RWPE1 (cell line): ENCODE results near the gene MYO7B.

Experiments
- CTCF ChIA-PET: fragments of 350-600 bp; sonication (Branson Sonifier 250); formaldehyde crosslinking; extraction: SDS; loops from one replicate; lab custom pipeline; 2021; lab: Yijun Ruan, JAX
- POLR2A ChIA-PET: fragments of 400-600 bp; formaldehyde crosslinking; extraction: SDS; loops from one replicate; lab custom pipeline; 2020; ENCODE audit warnings: antibody characterized with exemption; ENCODE audit not compliant: low non-redundant PET; lab: Yijun Ruan, JAX
- DNase-seq: peaks from one replicate; pipeline ENCODE4 v3.0.0; 2012; ENCODE audit warnings: low spot score
- H3K27ac ChIP-seq: fragments of 450-650 bp; 2 replicates; pipeline ENCODE4 v1.5.1; 2017
- CTCF ChIP-seq: fragments of 450-650 bp; conservative IDR thresholded peaks from 2 replicates; pipeline ENCODE4 v1.5.1; 2017; ENCODE audit warnings: low read depth, mild to moderate bottlenecking

The MYO7B gene

DNA sequence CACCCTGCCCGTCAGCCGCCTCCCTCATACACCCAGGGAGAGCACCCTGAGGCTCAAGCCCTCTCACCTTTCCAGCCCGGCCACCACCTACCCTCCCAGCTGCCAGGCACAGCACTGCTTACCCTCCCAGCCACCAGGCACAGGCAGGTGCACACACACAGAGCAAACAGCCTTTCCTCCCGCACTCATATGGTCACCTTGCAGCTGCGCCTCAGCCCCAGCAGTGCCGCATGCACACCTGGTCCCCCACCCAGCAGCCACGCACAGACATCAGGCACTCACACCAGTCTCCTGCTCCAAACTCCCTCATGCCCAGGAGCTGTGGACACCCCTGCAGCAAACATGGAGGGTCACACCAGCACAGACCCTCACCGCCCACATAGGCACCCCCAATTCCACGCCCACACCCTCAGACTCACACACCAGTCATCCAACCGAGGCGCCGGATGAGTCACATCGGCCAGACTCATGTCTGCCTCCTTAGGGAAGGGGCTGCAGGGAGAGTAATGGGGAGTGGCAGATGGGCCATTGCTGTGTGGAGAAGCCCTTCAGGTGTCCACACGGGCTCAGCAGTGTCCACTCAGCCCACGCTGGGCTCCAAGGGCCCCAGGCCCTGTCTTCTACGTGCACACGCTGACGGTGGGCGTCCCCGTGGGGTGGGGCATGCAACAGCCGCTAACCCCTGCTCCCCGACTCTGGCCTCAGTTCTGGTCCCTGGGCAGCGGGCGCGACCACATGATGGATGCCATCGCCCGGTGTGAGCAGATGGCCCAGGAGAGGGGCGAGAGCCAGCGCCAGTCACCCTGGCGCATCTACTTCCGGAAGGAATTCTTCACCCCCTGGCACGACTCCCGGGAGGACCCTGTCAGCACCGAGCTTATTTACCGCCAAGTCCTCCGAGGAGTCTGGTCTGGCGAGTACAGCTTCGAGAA is 88.2 kb downstream of the MYO7B start:
- TF ChIP-seq CTCF, result no peak
- no peak overlapping the region for H3K27ac ChIP-seq
- peak; percentile 68 for DNase-seq
- ChIA-PET CTCF (interaction anchor here (0.6 kb wide), 1 partner anchor 150 kb away, joined by 3 read pairs; no protein-coding TSS in a partner anchor), POLR2A (no interaction called here)

- no peak for DNase-seq
- no peak overlapping the region for H3K27ac ChIP-seq
- ChIA-PET CTCF (interaction anchor here (0.6 kb wide), 1 partner anchor 149 kb away, joined by 3 read pairs; no protein-coding TSS in a partner anchor), POLR2A (no interaction called here)
- no peak for TF ChIP-seq CTCF
These were observed 88.9 kb downstream of the MYO7B start for GRCh38 chr2:127624320-127624755.

DNA sequence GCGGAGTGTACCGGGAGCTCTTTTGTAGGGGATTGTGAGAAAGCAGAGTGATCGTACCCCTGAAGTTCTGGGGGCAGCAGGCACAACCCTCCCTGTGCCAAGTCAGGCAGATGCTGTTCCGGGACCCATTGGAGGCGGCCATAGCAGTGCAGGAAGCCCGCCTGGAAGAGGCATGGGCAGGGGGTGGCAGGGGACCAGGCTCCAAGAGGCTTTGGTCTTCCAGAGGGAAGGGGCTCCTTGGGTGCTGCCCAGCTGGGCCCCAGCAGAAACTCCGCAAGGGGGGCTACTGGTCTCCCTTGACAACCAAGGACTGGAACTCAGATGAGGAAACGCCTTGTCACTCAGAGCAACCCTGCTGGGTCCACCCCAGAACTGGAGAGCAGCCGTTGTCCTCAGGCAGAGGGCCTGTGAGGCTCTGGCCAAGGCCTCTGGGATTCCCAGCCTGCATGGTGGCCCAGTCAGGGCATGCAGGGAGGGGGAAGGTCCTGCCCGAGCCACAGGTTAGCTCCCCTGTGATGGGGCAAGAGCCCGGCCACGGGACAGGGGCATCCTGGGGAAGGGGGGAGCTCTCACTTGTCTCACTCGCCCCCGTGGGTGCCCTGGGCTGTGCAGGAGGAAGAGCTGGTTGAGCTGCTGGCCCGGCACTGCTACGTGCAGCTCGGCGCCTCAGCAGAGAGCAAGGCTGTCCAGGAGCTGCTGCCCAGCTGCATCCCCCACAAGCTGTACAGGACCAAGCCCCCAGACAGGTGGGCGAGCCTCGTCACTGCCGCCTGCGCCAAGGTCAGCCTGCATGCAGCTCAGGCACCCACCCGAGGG is 89.5 kb downstream of the MYO7B start:
- no peak for DNase-seq
- ChIA-PET POLR2A (interaction anchor here (0.6 kb wide), 1 partner anchor 106 kb away, joined by 3 read pairs; no protein-coding TSS in a partner anchor), CTCF (interaction anchor here (0.5 to 0.6 kb wide), 2 partner anchors 82 to 148 kb away, joined by 3 to 6 read pairs; no protein-coding TSS in a partner anchor)
- no peak overlapping the region for H3K27ac ChIP-seq
- TF ChIP-seq CTCF, result no peak

DNA sequence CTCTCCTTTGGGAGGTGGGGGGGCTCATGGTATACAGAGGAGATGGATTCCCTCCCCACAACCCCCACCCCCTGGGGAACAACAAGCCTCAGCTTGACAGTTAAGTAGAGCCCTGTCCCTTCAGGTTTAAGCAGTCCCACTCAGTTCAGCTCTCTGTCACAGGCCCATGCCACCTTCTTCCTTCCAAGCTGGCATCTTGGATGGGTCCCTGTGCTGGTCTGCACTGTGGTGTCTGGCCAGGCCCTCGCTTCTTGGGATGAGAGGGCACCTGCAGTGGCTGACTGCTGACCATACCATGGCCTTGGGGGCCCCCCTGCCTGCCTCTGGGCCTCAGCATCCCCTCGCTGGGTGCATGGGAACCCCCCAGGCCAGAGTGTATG is 90.1 kb downstream of the MYO7B start:
- no peak overlapping the region for H3K27ac ChIP-seq
- POLR2A ChIA-PET, result interaction anchor here (0.6 kb wide), 1 partner anchor 107 kb away, joined by 3 read pairs; no protein-coding TSS in a partner anchor
- no peak for DNase-seq
- CTCF ChIA-PET, result interaction anchor here (0.5 kb wide), 1 partner anchor 81 kb away, joined by 6 read pairs; no protein-coding TSS in a partner anchor
- TF ChIP-seq CTCF, result no peak

DNA sequence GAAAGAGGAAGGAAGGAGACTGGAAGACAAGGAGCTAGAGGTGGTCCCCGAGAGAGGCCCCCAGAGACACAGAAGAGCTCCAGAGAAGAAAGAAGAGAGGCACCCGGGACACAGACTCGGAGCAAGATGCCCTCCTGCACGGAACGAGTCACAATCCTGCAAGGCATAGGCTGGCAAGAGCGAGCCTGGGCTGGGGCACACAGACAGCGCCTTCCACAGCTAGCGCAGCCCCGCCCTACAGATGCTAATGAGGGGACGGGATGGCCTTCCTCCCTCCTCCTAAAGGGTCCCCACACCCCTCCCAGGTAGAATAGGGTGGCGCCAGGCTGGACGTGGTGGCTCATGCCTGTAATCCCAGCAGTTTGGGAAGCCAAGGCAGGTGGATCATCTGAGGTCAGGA is 90.7 kb downstream of the MYO7B start:
- POLR2A ChIA-PET, result no interaction called here
- TF ChIP-seq CTCF, result no peak
- CTCF ChIA-PET, result no interaction called here
- H3K27ac ChIP-seq, result no peak overlapping the region
- DNase-seq, result no peak
